CD14-positive monocyte (primary cell): ENCODE data around the gene APOO. TPM values are rescaled to one million over a fixed set of nuclear protein-coding genes. Genes with fewer than 3 reads are reported as not detected.

Experiments used
- DNase-seq, 3 donors: peaks; one replicate each; pipeline ENCODE4 v3.0.0-alpha.2; 2011 to 2022
- H2AFZ ChIP-seq: 2 replicates; pipeline ENCODE4 v1.6.0; 2012; ENCODE audit warnings: mild to moderate bottlenecking, low read depth, low read length, inconsistent platforms; ENCODE audit not compliant: insufficient read depth, poor library complexity, severe bottlenecking
- H3K27ac ChIP-seq, 2 donors: 1 replicate in 1 of 2; 2 replicates in 1 of 2; pipeline ENCODE4 v1.5.1; 2012 to 2013; ENCODE audit warnings: low read length in 2 of 2, control low read depth in 1 of 2, inconsistent platforms in 1 of 2, low read depth in 1 of 2, mild to moderate bottlenecking in 1 of 2
- H3K27me3 ChIP-seq, 2 donors: one replicate each; pipeline versions ENCODE4 v1.6.0 to v1.6.1; 2011 to 2013; ENCODE audit warnings: low read length in 2 of 2; ENCODE audit not compliant: control insufficient read depth in 2 of 2, insufficient read depth in 2 of 2
- H3K36me3 ChIP-seq, 2 donors: replicated peaks in 1 of 2; 1 replicate in 1 of 2; 2 replicates in 1 of 2; pipeline versions ENCODE4 v1.5.1 to v1.6.1; 2012 to 2013; ENCODE audit warnings: low read length in 2 of 2, control low read depth in 1 of 2, inconsistent platforms in 1 of 2, mild to moderate bottlenecking in 1 of 2; ENCODE audit not compliant: insufficient read depth in 2 of 2, control insufficient read depth in 1 of 2
- H3K4me1 ChIP-seq, 2 donors: 1 replicate in 1 of 2; 2 replicates in 1 of 2; pipeline versions ENCODE4 v1.5.1 to v1.6.1; 2012 to 2013; ENCODE audit warnings: low read length in 2 of 2, control low read depth in 1 of 2, inconsistent platforms in 1 of 2, mild to moderate bottlenecking in 1 of 2, moderate library complexity in 1 of 2; ENCODE audit not compliant: insufficient read depth in 2 of 2, control insufficient read depth in 1 of 2
- H3K4me2 ChIP-seq: replicated peaks from 2 replicates; pipeline ENCODE3; 2012; ENCODE audit warnings: low read length, moderate library complexity, mild to moderate bottlenecking; ENCODE audit not compliant: poor library complexity, severe bottlenecking; ENCODE audit errors: extremely low read depth
- H3K4me3 ChIP-seq, 3 experiments: fragments of 200-600 bp in 1 of 3; sonication (generic) in 1 of 3; replicated peaks in 1 of 3; 1 replicate in 2 of 3; 2 replicates in 1 of 3; pipeline ENCODE4 v1.5.1; 2011 to 2013; ENCODE audit warnings: low read length in 3 of 3, mild to moderate bottlenecking in 3 of 3, control low read depth in 2 of 3, low read depth in 2 of 3, inconsistent platforms in 1 of 3, moderate library complexity in 1 of 3
- H3K79me2 ChIP-seq: 2 replicates; pipeline ENCODE4 v1.6.0; 2012; ENCODE audit warnings: mild to moderate bottlenecking, control low read depth, inconsistent platforms, low read length, moderate library complexity; ENCODE audit not compliant: insufficient read depth
- H3K9ac ChIP-seq: 2 replicates; pipeline ENCODE4 v1.6.0; 2017; ENCODE audit warnings: low read length, mild to moderate bottlenecking; ENCODE audit not compliant: insufficient read depth, poor library complexity, severe bottlenecking
- H3K9me3 ChIP-seq, 2 donors: replicated peaks in 1 of 2; 1 replicate in 1 of 2; 2 replicates in 1 of 2; pipeline versions ENCODE4 v1.5.1 to v1.6.1; 2012 to 2013; ENCODE audit warnings: low read length in 2 of 2, control low read depth in 1 of 2; ENCODE audit not compliant: control insufficient read depth in 1 of 2, insufficient read depth in 1 of 2
- H4K20me1 ChIP-seq: 2 replicates; pipeline ENCODE4 v1.6.0; 2012; ENCODE audit warnings: mild to moderate bottlenecking, low read length, control low read depth, moderate library complexity; ENCODE audit not compliant: insufficient read depth
- H3K27ac Mint-ChIP-seq, 7 donors: one replicate each; pipeline ENCODE4 v1.8.0; 2020; ENCODE audit warnings: mild to moderate bottlenecking in 7 of 7, mixed read lengths in 7 of 7, moderate library complexity in 6 of 7, inconsistent platforms in 2 of 7
- H3K27me3 Mint-ChIP-seq, 3 donors: one replicate each; pipeline ENCODE4 v1.8.0; 2021 to 2022; ENCODE audit warnings: low read depth in 3 of 3, mild to moderate bottlenecking in 3 of 3, mixed read lengths in 3 of 3, moderate library complexity in 3 of 3, inconsistent platforms in 1 of 3
- H3K36me3 Mint-ChIP-seq, 2 donors: one replicate each; pipeline ENCODE4 v1.8.0; 2020; ENCODE audit warnings: mixed read lengths in 2 of 2, inconsistent platforms in 1 of 2, mild to moderate bottlenecking in 1 of 2
- H3K4me1 Mint-ChIP-seq: one replicate; pipeline ENCODE4 v1.8.0; 2020; ENCODE audit warnings: mild to moderate bottlenecking, mixed read lengths
- H3K4me3 Mint-ChIP-seq, 2 donors: one replicate each; pipeline ENCODE4 v1.8.0; 2020; ENCODE audit warnings: mild to moderate bottlenecking in 2 of 2, mixed read lengths in 2 of 2, moderate library complexity in 1 of 2
- H3K9me3 Mint-ChIP-seq, 7 donors: one replicate each; pipeline ENCODE4 v1.8.0; 2020 to 2022; ENCODE audit warnings: mixed read lengths in 7 of 7, mild to moderate bottlenecking in 6 of 7, moderate library complexity in 6 of 7, inconsistent platforms in 2 of 7
- CTCF ChIP-seq: fragments of 200-600 bp; IDR thresholded peaks from one replicate; pipeline ENCODE4 v1.8.0; 2022; ENCODE audit warnings: antibody characterized with exemption, mild to moderate bottlenecking
- WGBS: methylation state at CpG from one replicate; pipeline ENCODE4 v1.1.5; 2013; ENCODE audit warnings: missing lambda C conversion rate; ENCODE audit not compliant: insufficient coverage; 5-methylcytosine and 5-hydroxymethylcytosine counted together
- intact Hi-C, 2 donors: fragments of 100-400 bp; cut with micrococcal nuclease; formaldehyde crosslinking; loops; one replicate each; pipeline versions ENCODE4 v1.15.0 to v1.15.1; 2023
- polyA plus RNA-seq, 3 donors: library from polyadenylated mRNA; depleted of rRNA in 1 of 3; unstranded in 2 of 3; stranded (reverse) in 1 of 3; fragments of 300-500 nt in 2 of 3; fragments of >200 nt in 1 of 3; fragmentation: Illumina TruSeq in 2 of 3; gene quantifications; 1 replicate in 2 of 3; 2 replicates in 1 of 3; pipeline ENCODE4 v1.2.3, GENCODE V29; 2012 to 2021

APOO gene
- polyA plus RNA-seq, 3 donors = 3.3 to 8.3 (median 4.6) TPM

- H3K4me2 ChIP-seq = peak overlapping the region; percentile 42
- H3K9me3 ChIP-seq = peaks cover 0 to 6% of the 10 kb centered on the region in 2 donors
- peaks cover 35 to 36% of the 10 kb centered on the region in 2 donors for H3K4me1 ChIP-seq
- intact Hi-C loops = loop anchor here in 1 of 2 donors (10.0 kb wide), 1 partner anchor 144 kb away; the partner anchor contains the start of gene EIF2S3
- no CpG with 5 or more reads among the region's 5 CpGs for WGBS
- H3K9me3 Mint-ChIP-seq = peaks cover 0 to 5% (median 0%) of the 10 kb centered on the region in 7 donors
- no peaks in the 10 kb centered on the region for H3K36me3 Mint-ChIP-seq
- no peak overlapping the region for H3K4me3 Mint-ChIP-seq
- H3K36me3 ChIP-seq = no peaks in the 10 kb centered on the region
- H3K79me2 ChIP-seq = no peaks in the 10 kb centered on the region
- H3K27ac ChIP-seq = peak overlapping the region; percentile 51 to 53
- H3K27me3 ChIP-seq = peaks cover 0 to 8% of the 10 kb centered on the region in 2 donors
- H3K4me3 ChIP-seq = no peak overlapping the region
- H4K20me1 ChIP-seq = no peaks in the 10 kb centered on the region
- peak overlapping the region; percentile 63 to 86 (median 83) for H3K27ac Mint-ChIP-seq
- DNase-seq = peak; percentile 40 to 60 (median 46)
- no peak overlapping the region for H3K9ac ChIP-seq
- peaks cover 0 to 23% (median 0%) of the 10 kb centered on the region in 3 donors for H3K27me3 Mint-ChIP-seq
- peaks cover 26% of the 10 kb centered on the region for H3K4me1 Mint-ChIP-seq
- no peak for TF ChIP-seq CTCF
- H2AFZ ChIP-seq = no peak overlapping the region
Measured at GRCh38 chrX:23911126-23911835, 3.5 kb upstream of the APOO start.

GRCh38 chrX:23908219-23909004, 674 bp upstream of the APOO start:
- peak overlapping the region; percentile 60 for H3K9ac ChIP-seq
- peak overlapping the region; percentile 39 to 77 for H3K4me3 Mint-ChIP-seq
- peak; percentile 44 for TF ChIP-seq CTCF
- H4K20me1 ChIP-seq = no peaks in the 10 kb centered on the region
- H3K79me2 ChIP-seq = no peaks in the 10 kb centered on the region
- peak overlapping the region; percentile 43 to 60 for H3K27ac ChIP-seq
- H3K27me3 Mint-ChIP-seq = peaks cover 0 to 28% (median 0%) of the 10 kb centered on the region in 3 donors
- no peaks in the 10 kb centered on the region for H3K36me3 Mint-ChIP-seq
- peaks cover 35 to 36% of the 10 kb centered on the region in 2 donors for H3K4me1 ChIP-seq
- peaks cover 0 to 5% (median 0%) of the 10 kb centered on the region in 7 donors for H3K9me3 Mint-ChIP-seq
- peak overlapping the region; percentile 62 to 85 (median 81) for H3K27ac Mint-ChIP-seq
- H3K4me1 Mint-ChIP-seq = peaks cover 26% of the 10 kb centered on the region
- H3K4me2 ChIP-seq = peak overlapping the region; percentile 71
- no peaks in the 10 kb centered on the region for H3K36me3 ChIP-seq
- DNase-seq = no peak
- H3K9me3 ChIP-seq = peaks cover 0 to 6% of the 10 kb centered on the region in 2 donors
- no CpG with 5 or more reads among the region's 13 CpGs for WGBS
- H3K27me3 ChIP-seq = peaks cover 0 to 3% of the 10 kb centered on the region in 2 donors
- H2AFZ ChIP-seq = peak overlapping the region; percentile 79
- intact Hi-C loops = loop anchor here (2.0 to 10.0 kb wide), 7 partner anchors 64 to 244 kb away; partner anchors contain the start of genes EIF2S3 (in 1 of the 2) and KLHL15 (in 1 of the 2)
- peak overlapping the region in 2 of 3 experiments; percentile 2 to 73 for H3K4me3 ChIP-seq
